Neural cell (in vitro differentiated cells): Measurements from ENCODE around the gene EIF3K. TPM values are rescaled to one million over a fixed set of nuclear protein-coding genes. Genes with fewer than 3 reads are reported as not detected.

Experiments
- H2AFZ ChIP-seq: fragments of 200-600, 300-800 bp; sonication (generic), shearing (Covaris generic); 2 replicates; pipeline ENCODE4 v1.6.0; 2014; ENCODE audit warnings: low read depth, mild to moderate bottlenecking, antibody characterized with exemption, low read length, moderate library complexity
- H3F3A ChIP-seq: fragments of 200-600 bp; shearing (Covaris generic); 2 replicates; pipeline ENCODE4 v1.6.1; 2016; ENCODE audit warnings: mild to moderate bottlenecking, moderate library complexity, mixed read lengths, antibody characterized with exemption, low read length; ENCODE audit not compliant: insufficient read depth, poor library complexity, severe bottlenecking
- H3K27ac ChIP-seq: fragments of 200-600, 300-800 bp; sonication (generic), shearing (Covaris generic); 2 replicates; pipeline ENCODE4 v1.5.1; 2014; ENCODE audit warnings: mild to moderate bottlenecking, low read length, moderate library complexity
- H3K27me3 ChIP-seq: fragments of 300-800, 200-600 bp; sonication (generic), shearing (Covaris generic); 2 replicates; pipeline ENCODE4 v1.6.0; 2014; ENCODE audit warnings: mild to moderate bottlenecking, low read depth, low read length, moderate library complexity; ENCODE audit not compliant: insufficient read depth
- H3K36me3 ChIP-seq: fragments of 300-800, 200-600 bp; sonication (generic), shearing (Covaris generic); 2 replicates; pipeline ENCODE4 v1.5.1; 2014; ENCODE audit warnings: mild to moderate bottlenecking, antibody characterized with exemption, low read length, moderate library complexity; ENCODE audit not compliant: insufficient read depth
- H3K4me2 ChIP-seq: fragments of 300-800, 200-600 bp; sonication (generic), shearing (Covaris generic); 2 replicates; pipeline ENCODE4 v1.6.0; 2014; ENCODE audit warnings: mild to moderate bottlenecking, low read length
- H3K4me3 ChIP-seq: fragments of 300-800, 200-600 bp; sonication (generic), shearing (Covaris generic); 2 replicates; pipeline ENCODE4 v1.5.1; 2014; ENCODE audit warnings: mild to moderate bottlenecking, low read length, moderate library complexity
- H3K79me2 ChIP-seq: fragments of 200-600 bp; shearing (Covaris generic); replicated peaks from 2 replicates; pipeline ENCODE4 v1.6.0; 2014; ENCODE audit warnings: mild to moderate bottlenecking, low read length, moderate library complexity; ENCODE audit not compliant: insufficient read depth
- H3K9ac ChIP-seq: fragments of 300-800, 200-600 bp; sonication (generic), shearing (Covaris generic); 2 replicates; pipeline ENCODE4 v1.6.1; 2016; ENCODE audit warnings: mild to moderate bottlenecking, low read length, mixed read lengths
- H3K9me2 ChIP-seq: fragments of 200-600 bp; shearing (Covaris generic); 2 replicates; pipeline ENCODE4 v1.6.1; 2016; ENCODE audit warnings: mild to moderate bottlenecking, low read length, mixed read lengths; ENCODE audit not compliant: insufficient read depth
- H3K9me3 ChIP-seq: fragments of 200-600, 300-800 bp; sonication (generic), shearing (Covaris generic); 2 replicates; pipeline ENCODE4 v1.6.1; 2016; ENCODE audit warnings: mild to moderate bottlenecking, mixed run types, low read length, moderate library complexity, mixed read lengths
- H4K20me1 ChIP-seq: fragments of 200-600 bp; shearing (Covaris generic); 2 replicates; pipeline ENCODE4 v1.6.1; 2016; ENCODE audit warnings: mild to moderate bottlenecking, mixed run types; ENCODE audit not compliant: insufficient read depth
- CTCF ChIP-seq: fragments of 450-650 bp; IDR thresholded peaks from 2 replicates; pipeline ENCODE4 v1.5.1; 2014; ENCODE audit warnings: antibody characterized with exemption, mild to moderate bottlenecking, moderate library complexity; ENCODE audit not compliant: poor library complexity, severe bottlenecking
- EP300 ChIP-seq: fragments of 450-650 bp; conservative IDR thresholded peaks from 2 replicates; pipeline ENCODE4 v1.6.1; 2014; ENCODE audit warnings: antibody characterized with exemption, mild to moderate bottlenecking, moderate library complexity; ENCODE audit not compliant: poor library complexity, severe bottlenecking
- EZH2 ChIP-seq: fragments of 200-600, 300-800 bp; shearing (Covaris generic), sonication (generic); IDR thresholded peaks from 2 replicates; pipeline ENCODE4 v1.6.1; 2014; ENCODE audit warnings: antibody characterized with exemption, low read length, borderline replicate concordance, mild to moderate bottlenecking; ENCODE audit not compliant: insufficient read depth, poor library complexity, severe bottlenecking
- MXI1 ChIP-seq: fragments of 450-650 bp; conservative IDR thresholded peaks from 2 replicates; pipeline ENCODE4 v1.6.1; 2014; ENCODE audit warnings: antibody characterized with exemption, mild to moderate bottlenecking; ENCODE audit not compliant: poor library complexity, severe bottlenecking
- POLR2AphosphoS5 ChIP-seq: IDR thresholded peaks from 2 replicates; pipeline ENCODE4 v1.6.1; 2012
- RAD21 ChIP-seq: fragments of 450-650 bp; conservative IDR thresholded peaks from 2 replicates; pipeline ENCODE4 v1.6.1; 2014; ENCODE audit warnings: antibody characterized with exemption, mild to moderate bottlenecking, moderate library complexity
- REST ChIP-seq: IDR thresholded peaks from 2 replicates; pipeline ENCODE4 v1.6.1; 2012; ENCODE audit warnings: borderline replicate concordance
- SMC3 ChIP-seq: fragments of 450-650 bp; conservative IDR thresholded peaks from 2 replicates; pipeline ENCODE4 v1.6.1; 2014; ENCODE audit warnings: antibody characterized with exemption, mild to moderate bottlenecking, moderate library complexity; ENCODE audit not compliant: poor library complexity
- TAF1 ChIP-seq: IDR thresholded peaks from 2 replicates; pipeline ENCODE4 v1.6.1; 2012; ENCODE audit warnings: low read depth
- polyA plus RNA-seq: library from polyadenylated mRNA; depleted of rRNA; stranded (reverse); fragments of >200 nt; gene quantifications from 2 replicates; pipeline ENCODE4 v1.2.3, GENCODE V29; 2014

Gene EIF3K
- polyA plus RNA-seq, 1 donor from 2014 or later, result 462 TPM

- Histone ChIP-seq H3K27me3 (no peaks in the 10 kb centered on the region), H3F3A (no peaks in the 10 kb centered on the region), H3K79me2 (peaks cover 60% of the 10 kb centered on the region), H3K27ac (no peak overlapping the region), H3K9me3 (no peaks in the 10 kb centered on the region), H3K9ac (no peak overlapping the region), H4K20me1 (no peaks in the 10 kb centered on the region), H3K36me3 (no peaks in the 10 kb centered on the region), H2AFZ (no peak overlapping the region), H3K9me2 (no peaks in the 10 kb centered on the region), H3K4me2 (no peak overlapping the region), H3K4me3 (no peak overlapping the region)
- TF ChIP-seq POLR2AphosphoS5 (no peak), REST (no peak), MXI1 (no peak), EZH2 (no peak), RAD21 (no peak), TAF1 (no peak), CTCF (no peak), SMC3 (no peak)
Observed at GRCh38 chr19:38657633-38658222, 38.7 kb downstream of the EIF3K start.

GRCh38 chr19:38658462-38659306, 39.7 kb downstream of the EIF3K start:
- H3K27ac ChIP-seq, result no peak overlapping the region
- no peaks in the 10 kb centered on the region for H3K36me3 ChIP-seq
- H3K27me3 ChIP-seq, result no peaks in the 10 kb centered on the region
- no peaks in the 10 kb centered on the region for H3F3A ChIP-seq
- H3K9me3 ChIP-seq, result no peaks in the 10 kb centered on the region
- H3K4me2 ChIP-seq, result no peak overlapping the region
- H3K9ac ChIP-seq, result no peak overlapping the region
- no peak overlapping the region for H3K4me3 ChIP-seq
- peaks cover 52% of the 10 kb centered on the region for H3K79me2 ChIP-seq
- no peak overlapping the region for H2AFZ ChIP-seq
- no peaks in the 10 kb centered on the region for H3K9me2 ChIP-seq
- TF ChIP-seq EP300 (no peak), EZH2 (no peak), SMC3 (no peak), RAD21 (no peak), POLR2AphosphoS5 (no peak), REST (no peak), TAF1 (no peak), MXI1 (no peak), CTCF (no peak)
- no peaks in the 10 kb centered on the region for H4K20me1 ChIP-seq
